ENCODE results near the gene EGFL7. TPM values are rescaled to one million over a fixed set of nuclear protein-coding genes. Genes with fewer than 3 reads are reported as not detected.
A peak's percentile ranks its signal among the peaks of the same experiment; 100 is the strongest.

EGFL7 gene
- total and polyA plus RNA-seq, 11 donors: 56.4 to 142 (median 94.5) TPM

DNA sequence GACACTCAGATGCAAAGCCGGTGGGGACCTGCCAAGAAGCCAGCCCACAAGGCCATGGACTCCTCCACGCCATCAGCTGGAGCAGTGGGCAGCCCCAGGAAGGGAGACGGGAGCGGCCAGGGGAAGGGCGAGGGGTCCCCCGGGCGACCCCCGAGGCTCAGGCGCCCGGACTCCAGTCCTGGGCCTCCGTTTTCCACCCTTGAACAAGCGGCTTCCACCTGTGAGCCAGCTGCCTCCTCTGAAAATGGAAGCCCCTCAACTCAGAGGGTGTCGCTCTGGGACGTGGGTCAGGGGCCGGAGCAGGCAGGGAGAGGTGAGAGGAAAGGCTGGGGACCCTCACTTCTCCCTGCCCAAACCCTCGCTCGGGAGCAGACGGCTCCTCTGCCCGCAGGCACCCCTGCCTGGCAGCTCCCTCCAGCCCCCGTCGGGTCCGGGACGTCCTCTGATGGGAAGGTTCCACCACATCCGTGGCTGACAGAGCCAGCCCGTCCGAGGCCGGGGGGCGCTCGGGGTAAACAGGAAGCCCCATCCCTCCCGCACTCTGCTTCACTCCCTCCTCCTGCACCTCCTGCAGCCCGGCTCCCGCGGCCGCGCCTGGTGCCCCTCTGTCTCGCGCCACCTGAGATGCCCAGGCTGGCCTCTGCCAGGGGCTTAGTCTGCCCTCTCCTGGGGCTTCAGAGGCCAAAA lies 3.7 kb upstream of the EGFL7 start:
- WGBS, 4 donors: 36 to 58% (median 45%) methylated on average over 19 to 37 of the region's 37 CpGs
- Histone ChIP-seq H3K36me3 (peaks cover 0 to 5% (median 0%) of the 10 kb centered on the region in 9 donors), H3K4me3 (peak overlapping the region; percentile 9 to 89 (median 77)), H3K4me1 (peaks cover 0 to 42% (median 19%) of the 10 kb centered on the region in 12 donors), H3K27ac (peak overlapping the region; percentile 75 to 99 (median 96)), H3K9me3 (no peaks in the 10 kb centered on the region), H3K27me3 (peaks cover 0 to 78% (median 0%) of the 10 kb centered on the region in 9 donors)
- peak in 2 of 5 donors; percentile 18 to 32 for DNase-seq
- TF ChIP-seq, protein P1, sequence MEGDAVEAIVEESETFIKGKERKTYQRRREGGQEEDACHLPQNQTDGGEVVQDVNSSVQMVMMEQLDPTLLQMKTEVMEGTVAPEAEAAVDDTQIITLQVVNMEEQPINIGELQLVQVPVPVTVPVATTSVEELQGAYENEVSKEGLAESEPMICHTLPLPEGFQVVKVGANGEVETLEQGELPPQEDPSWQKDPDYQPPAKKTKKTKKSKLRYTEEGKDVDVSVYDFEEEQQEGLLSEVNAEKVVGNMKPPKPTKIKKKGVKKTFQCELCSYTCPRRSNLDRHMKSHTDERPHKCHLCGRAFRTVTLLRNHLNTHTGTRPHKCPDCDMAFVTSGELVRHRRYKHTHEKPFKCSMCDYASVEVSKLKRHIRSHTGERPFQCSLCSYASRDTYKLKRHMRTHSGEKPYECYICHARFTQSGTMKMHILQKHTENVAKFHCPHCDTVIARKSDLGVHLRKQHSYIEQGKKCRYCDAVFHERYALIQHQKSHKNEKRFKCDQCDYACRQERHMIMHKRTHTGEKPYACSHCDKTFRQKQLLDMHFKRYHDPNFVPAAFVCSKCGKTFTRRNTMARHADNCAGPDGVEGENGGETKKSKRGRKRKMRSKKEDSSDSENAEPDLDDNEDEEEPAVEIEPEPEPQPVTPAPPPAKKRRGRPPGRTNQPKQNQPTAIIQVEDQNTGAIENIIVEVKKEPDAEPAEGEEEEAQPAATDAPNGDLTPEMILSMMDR (IDR thresholded peaks at IDR 0.05): no peak
- TF ChIP-seq POLR2A (IDR thresholded peaks at IDR 0.05): no peak
- ATAC-seq: no peak
- intact Hi-C loops (cut with DNase I): loop anchor here in 1 of 10 donors (2.0 kb wide), 1 partner anchor 14 kb away; no protein-coding TSS in a partner anchor

DNA sequence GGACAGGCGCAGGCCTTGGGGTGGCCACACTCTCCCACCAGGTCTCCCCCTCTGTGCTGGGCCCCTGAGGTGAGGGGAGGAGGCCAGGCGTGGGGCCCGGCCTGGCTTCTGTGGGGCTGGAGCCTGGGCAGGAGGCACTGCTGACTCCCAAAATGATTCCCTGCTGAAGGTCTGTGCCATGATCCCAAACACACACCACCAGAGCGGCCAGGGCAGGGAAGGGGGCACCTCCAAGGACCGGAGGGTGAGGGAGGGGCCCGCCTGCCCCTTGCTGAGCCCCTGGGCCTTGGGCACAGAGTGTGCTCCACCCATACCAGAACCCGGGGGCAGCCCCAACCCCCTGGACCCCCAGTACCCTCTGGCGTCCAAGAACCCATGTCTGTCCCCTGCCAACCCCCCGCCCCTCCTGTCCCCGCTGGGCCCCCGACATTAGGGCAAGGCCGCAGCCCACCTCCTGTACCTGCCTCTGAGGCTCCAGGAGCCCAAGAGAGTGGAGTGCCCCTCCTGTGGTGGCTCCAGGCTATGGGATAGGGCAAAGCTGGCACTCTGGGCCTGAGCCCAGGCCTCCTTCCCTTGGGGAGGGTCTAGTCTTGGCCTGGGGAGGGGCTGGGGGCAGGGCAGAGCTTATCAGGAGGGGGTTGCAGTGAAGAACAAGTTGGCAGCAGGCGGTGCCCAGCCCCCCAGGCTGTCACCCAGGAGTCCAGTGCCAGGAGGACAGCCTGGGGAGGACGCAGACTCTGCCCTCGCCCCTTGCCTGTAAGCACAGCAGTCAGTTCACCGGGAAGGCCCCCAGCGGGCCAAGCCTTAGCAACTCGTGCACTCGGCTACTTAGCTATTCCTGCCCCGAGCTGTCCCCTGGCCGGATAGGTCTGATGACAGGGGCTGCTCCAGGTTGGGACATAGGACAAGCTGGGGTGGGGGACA lies 2.6 kb upstream of the EGFL7 start:
- H3K4me1 ChIP-seq: peaks cover 0 to 38% (median 14%) of the 10 kb centered on the region in 12 donors
- peak overlapping the region; percentile 75 to 99 (median 96) for H3K27ac ChIP-seq
- H3K27me3 ChIP-seq: peaks cover 0 to 84% (median 0%) of the 10 kb centered on the region in 9 donors
- TF ChIP-seq, protein P1 (IDR thresholded peaks at IDR 0.05): no peak
- no peak for TF ChIP-seq POLR2A (IDR thresholded peaks at IDR 0.05)
- H3K36me3 ChIP-seq: peaks cover 0 to 16% (median 10%) of the 10 kb centered on the region in 9 donors
- peak overlapping the region in 11 of 12 donors; percentile 37 to 89 (median 78) for H3K4me3 ChIP-seq
- WGBS, 4 donors: 60 to 70% (median 65%) methylated on average over 9 to 21 of the region's 21 CpGs
- intact Hi-C loops (cut with DNase I): loop anchor here in 1 of 10 donors (2.0 kb wide), 1 partner anchor 15 kb away; no protein-coding TSS in a partner anchor
- no peaks in the 10 kb centered on the region for H3K9me3 ChIP-seq
- ATAC-seq (no peak), DNase-seq (peak in 3 of 5 donors; percentile 26 to 65 (median 32))

DNA sequence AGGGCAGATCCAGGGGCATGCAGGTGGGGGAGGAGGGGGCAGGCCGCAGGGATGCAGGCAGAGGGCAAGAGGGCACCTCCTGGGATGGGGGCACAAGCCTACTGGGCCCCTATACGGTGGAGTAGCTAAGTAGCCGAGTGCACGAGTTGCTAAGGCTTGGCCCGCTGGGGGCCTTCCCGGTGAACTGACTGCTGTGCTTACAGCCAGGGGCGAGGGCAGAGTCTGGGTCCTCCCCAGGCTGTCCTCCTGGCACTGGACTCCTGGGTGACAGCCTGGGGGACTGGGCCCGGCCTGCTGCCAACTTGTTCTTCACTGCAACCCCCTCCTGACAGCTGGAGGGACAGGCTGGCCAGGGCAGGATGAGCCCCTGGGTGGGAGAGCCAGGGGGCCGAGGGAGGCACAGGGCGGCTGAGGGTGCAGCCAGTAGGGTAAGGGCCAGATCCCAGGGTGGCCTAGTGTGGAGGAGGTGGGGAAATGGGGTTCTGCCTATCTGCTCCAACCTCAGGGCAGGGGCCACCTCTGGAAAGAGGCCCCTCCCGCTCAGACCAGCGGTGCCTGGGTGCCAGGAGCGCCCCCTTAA lies 1.7 kb upstream of the EGFL7 start:
- Histone ChIP-seq H3K27me3 (peaks cover 0 to 85% (median 0%) of the 10 kb centered on the region in 9 donors), H3K4me3 (peak overlapping the region in 11 of 12 donors; percentile 7 to 89 (median 78))
- 52 to 65% (median 64%) methylated on average over 12 to 13 of the region's 13 CpGs for WGBS, 4 donors

More for the DNA sequence above, 1.7 kb upstream of the EGFL7 start:
- peak in 1 of 5 donors; percentile 29 for DNase-seq
- peak overlapping the region; percentile 75 to 99 (median 96) for H3K27ac ChIP-seq
- no peaks in the 10 kb centered on the region for H3K9me3 ChIP-seq
- no peak for ATAC-seq
- intact Hi-C loops (cut with DNase I): no loop called here
- H3K4me1 ChIP-seq: peaks cover 0 to 35% (median 10%) of the 10 kb centered on the region in 12 donors
- TF ChIP-seq, protein P1 (IDR thresholded peaks at IDR 0.05): no peak
- no peak for TF ChIP-seq POLR2A (IDR thresholded peaks at IDR 0.05)
- peaks cover 0 to 19% (median 13%) of the 10 kb centered on the region in 9 donors for H3K36me3 ChIP-seq
